Gastroesophageal sphincter (tissue), 3 donors: ENCODE data around the gene ANKRD27.
"Not testable (repeated sequence)": the region's sequence is repeated elsewhere in the genome, so short reads cannot be mapped to it uniquely, and the experiment has no call there.

Experiments
- EP300 ChIP-seq: sonication (generic); formaldehyde crosslinking; IDR thresholded peaks from one replicate; pipeline ENCODE4 v1.6.1; 2017; ENCODE audit warnings: antibody characterized with exemption, mild to moderate bottlenecking
- POLR2A ChIP-seq, 2 donors: fragments of 450-650 bp; IDR thresholded peaks; one replicate each; pipeline ENCODE4 v1.6.1; 2017; ENCODE audit warnings: antibody characterized with exemption in 2 of 2, mild to moderate bottlenecking in 2 of 2, moderate library complexity in 1 of 2
- POLR2AphosphoS5 ChIP-seq: sonication (generic); formaldehyde crosslinking; IDR thresholded peaks from one replicate; pipeline ENCODE4 v1.6.1; 2017; ENCODE audit warnings: antibody characterized with exemption
- TF ChIP-seq, protein P1 (sequence below), 4 experiments: fragments of 200-600 bp in 2 of 4; fragments of 450-650 bp in 2 of 4; sonication (generic) in 1 of 4; IDR thresholded peaks; one replicate each; pipeline ENCODE4 v1.5.1; 2017 to 2019; ENCODE audit warnings: antibody characterized with exemption in 4 of 4, mild to moderate bottlenecking in 2 of 4, moderate library complexity in 2 of 4

DNA sequence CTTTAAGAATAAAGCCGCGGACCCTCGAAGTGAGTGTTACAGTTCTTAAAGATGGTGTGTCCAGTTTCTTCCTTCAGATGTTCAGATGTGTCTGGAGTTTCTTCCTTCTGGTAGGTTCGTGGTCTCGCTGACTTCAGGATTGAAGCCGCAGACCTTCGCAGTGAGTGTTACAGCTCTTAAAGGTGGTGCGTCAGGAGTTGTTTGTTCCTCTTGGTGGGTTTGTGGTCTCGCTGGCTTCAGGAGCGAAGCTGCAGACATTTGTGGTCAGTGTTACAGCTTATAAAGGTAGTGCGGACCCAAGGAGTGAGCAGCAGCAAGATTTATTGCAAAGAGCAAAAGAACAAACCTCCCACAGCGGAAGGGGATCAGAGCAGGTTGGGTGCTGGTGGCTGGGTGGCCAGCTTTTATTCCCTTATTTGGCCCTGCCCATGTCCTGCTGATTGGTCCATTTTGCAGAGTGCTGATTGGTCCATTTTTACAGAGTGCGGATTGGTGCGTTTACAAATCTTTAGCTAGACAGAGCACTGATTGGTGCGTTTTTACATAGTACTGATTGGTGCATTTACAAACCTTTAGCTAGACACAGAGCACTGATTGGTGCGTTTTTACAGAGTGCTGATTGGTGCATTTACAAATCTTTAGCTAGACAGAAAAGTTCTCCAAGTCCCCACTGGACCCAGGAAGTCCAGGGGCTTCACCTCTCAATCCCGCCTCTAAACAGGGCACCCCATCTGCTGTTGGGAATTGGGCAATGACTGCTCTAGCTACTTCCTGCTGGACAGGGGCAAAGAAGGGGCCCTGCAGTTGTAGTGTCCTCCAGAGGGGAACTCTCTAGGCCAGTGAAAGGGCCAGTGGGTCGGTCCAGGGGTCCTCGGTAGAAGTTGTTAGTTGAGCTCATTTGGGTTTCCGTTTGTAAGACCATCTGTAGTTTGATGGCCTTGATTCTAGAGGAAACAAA, 18.4 kb upstream of the ANKRD27 start:
- TF ChIP-seq POLR2A (IDR thresholded peaks at IDR 0.05); POLR2AphosphoS5; EP300: not testable (repeated sequence)
- TF ChIP-seq, protein P1, sequence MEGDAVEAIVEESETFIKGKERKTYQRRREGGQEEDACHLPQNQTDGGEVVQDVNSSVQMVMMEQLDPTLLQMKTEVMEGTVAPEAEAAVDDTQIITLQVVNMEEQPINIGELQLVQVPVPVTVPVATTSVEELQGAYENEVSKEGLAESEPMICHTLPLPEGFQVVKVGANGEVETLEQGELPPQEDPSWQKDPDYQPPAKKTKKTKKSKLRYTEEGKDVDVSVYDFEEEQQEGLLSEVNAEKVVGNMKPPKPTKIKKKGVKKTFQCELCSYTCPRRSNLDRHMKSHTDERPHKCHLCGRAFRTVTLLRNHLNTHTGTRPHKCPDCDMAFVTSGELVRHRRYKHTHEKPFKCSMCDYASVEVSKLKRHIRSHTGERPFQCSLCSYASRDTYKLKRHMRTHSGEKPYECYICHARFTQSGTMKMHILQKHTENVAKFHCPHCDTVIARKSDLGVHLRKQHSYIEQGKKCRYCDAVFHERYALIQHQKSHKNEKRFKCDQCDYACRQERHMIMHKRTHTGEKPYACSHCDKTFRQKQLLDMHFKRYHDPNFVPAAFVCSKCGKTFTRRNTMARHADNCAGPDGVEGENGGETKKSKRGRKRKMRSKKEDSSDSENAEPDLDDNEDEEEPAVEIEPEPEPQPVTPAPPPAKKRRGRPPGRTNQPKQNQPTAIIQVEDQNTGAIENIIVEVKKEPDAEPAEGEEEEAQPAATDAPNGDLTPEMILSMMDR (IDR thresholded peaks at IDR 0.05) = not testable (repeated sequence)
